Lung (tissue), 12 donors: ENCODE measurements around the gene CCNG2. TPM values are rescaled to one million over a fixed set of nuclear protein-coding genes. Genes with fewer than 3 reads are reported as not detected.
A peak's percentile ranks its signal among the peaks of the same experiment; 100 is the strongest.

Experiments
- ATAC-seq: fragments of 200-7000 bp; cut with Tn5 transposase; one replicate; pipeline ENCODE4 v1.9.1; 2020; ENCODE audit warnings: moderate number of reproducible peaks; ENCODE audit not compliant: insufficient read depth, low FRiP score
- DNase-seq, 3 donors: peaks; one replicate each; pipeline ENCODE4 v3.0.0-alpha.2; 2013 to 2017
- H3K27ac ChIP-seq, 2 donors: one replicate each; pipeline ENCODE4 v1.5.1; 2013; ENCODE audit warnings: mild to moderate bottlenecking in 2 of 2, moderate library complexity in 2 of 2, control low read depth in 1 of 2, inconsistent platforms in 1 of 2, low read depth in 1 of 2, low read length in 1 of 2
- H3K27me3 ChIP-seq, 3 donors: one replicate each; pipeline ENCODE4 v1.5.1; 2013; ENCODE audit warnings: low read length in 2 of 3; ENCODE audit not compliant: control insufficient read depth in 3 of 3, insufficient read depth in 3 of 3
- H3K36me3 ChIP-seq, 4 donors: one replicate each; pipeline ENCODE4 v1.5.1; 2013; ENCODE audit warnings: low read length in 4 of 4, mild to moderate bottlenecking in 1 of 4, moderate library complexity in 1 of 4; ENCODE audit not compliant: control insufficient read depth in 4 of 4, insufficient read depth in 4 of 4
- H3K4me1 ChIP-seq, 5 donors: one replicate each; pipeline ENCODE4 v1.5.1; 2013; ENCODE audit warnings: low read length in 5 of 5, mild to moderate bottlenecking in 2 of 5, moderate library complexity in 1 of 5; ENCODE audit not compliant: control insufficient read depth in 5 of 5, insufficient read depth in 5 of 5
- H3K4me3 ChIP-seq: one replicate; pipeline ENCODE4 v1.5.1; 2013; ENCODE audit warnings: mild to moderate bottlenecking, control low read depth, moderate library complexity
- H3K9ac ChIP-seq, 2 donors: one replicate each; pipeline ENCODE4 v1.5.1; 2013; ENCODE audit warnings: low read length in 2 of 2, control low read depth in 1 of 2; ENCODE audit not compliant: insufficient read depth in 1 of 2
- H3K9me3 ChIP-seq, 4 donors: one replicate each; pipeline ENCODE4 v1.5.1; 2013; ENCODE audit warnings: low read length in 3 of 4, mild to moderate bottlenecking in 1 of 4, moderate library complexity in 1 of 4; ENCODE audit not compliant: control insufficient read depth in 4 of 4, insufficient read depth in 3 of 4
- WGBS, 2 donors: extraction: QIAGEN DNeasy Blood & Tissue Kit; methylation state at CpG; one replicate each; pipeline ENCODE4 v1.1.7; 2013; 5-methylcytosine and 5-hydroxymethylcytosine counted together
- polyA plus RNA-seq, 2 donors: library from polyadenylated mRNA; stranded (reverse); fragments of 200-250 nt; gene quantifications; one replicate each; pipeline ENCODE4 v1.2.1, GENCODE V29; 2013
- total RNA-seq, 2 donors: library from RNA; depleted of rRNA in 1 of 2; stranded (reverse); fragments of >200 nt in 1 of 2; gene quantifications; one replicate each; pipeline ENCODE4 v1.2.1, GENCODE V29; 2014 to 2021
- TF ChIP-seq, protein P1 (sequence below): IDR thresholded peaks from 2 replicates; pipeline ENCODE4 v1.5.1; 2012; ENCODE audit warnings: mild to moderate bottlenecking; ENCODE audit errors: control extremely low read depth, extremely low read depth
- donor health status: control.
- donor health status: control.
- donor health status: Bipolar disorder and iron deficiency.
- donor health status: healthy.
- donor health status: DM: yes; HTN: yes; CAD: no.

The CCNG2 gene
- total and polyA plus RNA-seq, 4 donors: 9.6 to 92.7 (median 25.8) TPM

DNA sequence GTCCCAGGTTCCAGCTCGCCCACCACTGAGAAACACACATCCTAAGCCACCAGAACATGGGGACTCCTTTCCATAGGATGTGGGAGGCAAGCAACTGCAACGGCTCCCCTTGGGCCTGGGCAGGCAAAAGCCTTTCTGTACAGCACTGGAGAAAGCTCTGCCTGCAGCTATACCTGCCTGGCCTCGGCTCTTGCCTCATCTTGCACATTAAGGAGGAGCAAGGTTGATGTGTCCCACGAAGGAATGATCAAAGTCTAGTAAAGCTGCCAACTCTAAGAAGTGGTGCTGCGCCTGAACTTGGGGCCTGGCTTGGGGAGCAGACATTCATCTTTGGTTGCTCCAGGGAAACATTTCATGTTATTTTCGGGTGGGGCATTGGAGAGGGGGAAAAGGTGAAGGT, 19.6 kb downstream of the CCNG2 start:
- Histone ChIP-seq H3K4me1 (peaks cover 0 to 5% (median 0%) of the 10 kb centered on the region in 5 donors), H3K9me3 (peaks cover 0 to under 1% (median 0%) of the 10 kb centered on the region in 4 donors), H3K36me3 (no peaks in the 10 kb centered on the region), H3K4me3 (no peak overlapping the region), H3K27me3 (no peaks in the 10 kb centered on the region), H3K9ac (no peak overlapping the region), H3K27ac (no peak overlapping the region)
- DNase-seq (no peak), ATAC-seq (no peak)
- WGBS, 2 donors: 72 to 78% methylated on average over 6 of the region's 6 CpGs
- TF ChIP-seq, protein P1, sequence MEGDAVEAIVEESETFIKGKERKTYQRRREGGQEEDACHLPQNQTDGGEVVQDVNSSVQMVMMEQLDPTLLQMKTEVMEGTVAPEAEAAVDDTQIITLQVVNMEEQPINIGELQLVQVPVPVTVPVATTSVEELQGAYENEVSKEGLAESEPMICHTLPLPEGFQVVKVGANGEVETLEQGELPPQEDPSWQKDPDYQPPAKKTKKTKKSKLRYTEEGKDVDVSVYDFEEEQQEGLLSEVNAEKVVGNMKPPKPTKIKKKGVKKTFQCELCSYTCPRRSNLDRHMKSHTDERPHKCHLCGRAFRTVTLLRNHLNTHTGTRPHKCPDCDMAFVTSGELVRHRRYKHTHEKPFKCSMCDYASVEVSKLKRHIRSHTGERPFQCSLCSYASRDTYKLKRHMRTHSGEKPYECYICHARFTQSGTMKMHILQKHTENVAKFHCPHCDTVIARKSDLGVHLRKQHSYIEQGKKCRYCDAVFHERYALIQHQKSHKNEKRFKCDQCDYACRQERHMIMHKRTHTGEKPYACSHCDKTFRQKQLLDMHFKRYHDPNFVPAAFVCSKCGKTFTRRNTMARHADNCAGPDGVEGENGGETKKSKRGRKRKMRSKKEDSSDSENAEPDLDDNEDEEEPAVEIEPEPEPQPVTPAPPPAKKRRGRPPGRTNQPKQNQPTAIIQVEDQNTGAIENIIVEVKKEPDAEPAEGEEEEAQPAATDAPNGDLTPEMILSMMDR: no peak

DNA sequence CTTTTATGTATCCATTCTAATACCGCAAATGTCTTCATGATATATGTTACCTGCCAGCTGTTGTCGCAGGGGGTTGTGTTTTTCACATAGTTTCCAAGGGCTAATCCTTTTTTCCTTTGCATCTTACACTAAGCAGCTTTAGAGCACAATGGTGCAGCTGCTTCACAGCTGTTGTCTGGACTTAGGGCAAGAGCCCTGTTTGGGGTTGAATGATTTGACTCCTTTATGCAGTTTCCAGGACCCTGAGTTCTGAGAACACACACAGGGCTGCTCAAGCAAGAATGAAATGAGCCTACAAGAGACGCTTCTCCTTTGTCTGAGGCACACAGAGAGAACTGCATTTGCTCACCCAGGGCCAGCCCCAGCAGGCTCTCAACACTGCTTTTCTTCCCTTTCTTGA, 20.2 kb downstream of the CCNG2 start:
- H3K9me3 ChIP-seq: peaks cover 0 to 3% (median 0%) of the 10 kb centered on the region in 4 donors
- no peak overlapping the region for H3K4me3 ChIP-seq
- no peak overlapping the region for H3K27ac ChIP-seq
- 83 to 86% methylated on average over 3 of the region's 3 CpGs for WGBS, 2 donors
- no peaks in the 10 kb centered on the region for H3K36me3 ChIP-seq
- TF ChIP-seq, protein P1: no peak
- ATAC-seq: no peak
- H3K4me1 ChIP-seq: peaks cover 0 to 5% (median 0%) of the 10 kb centered on the region in 5 donors
- peak; percentile 62 to 85 (median 81) for DNase-seq
- H3K27me3 ChIP-seq: no peaks in the 10 kb centered on the region
- H3K9ac ChIP-seq: peak overlapping the region in 1 of 2 donors; percentile 40

DNA sequence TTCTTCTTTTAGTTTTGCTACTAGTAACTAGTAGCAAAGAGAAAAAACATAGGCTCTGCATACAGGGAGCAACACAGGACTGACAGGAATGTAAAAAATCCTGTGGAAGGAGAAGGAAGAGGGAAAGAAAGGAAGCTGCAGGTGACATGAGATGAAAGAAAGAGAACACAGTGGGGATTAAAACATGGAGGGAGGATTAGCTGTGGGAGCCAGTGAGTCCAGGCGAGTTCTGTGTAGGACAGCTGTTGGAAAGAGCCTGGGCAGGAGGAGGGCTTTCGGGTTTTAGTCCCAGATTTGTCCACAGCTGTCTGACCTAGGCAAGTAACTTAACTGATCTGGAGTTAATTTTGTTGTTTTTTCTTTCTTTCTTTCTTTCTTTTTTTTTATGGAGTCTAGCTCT, 21.6 kb downstream of the CCNG2 start:
- H3K36me3 ChIP-seq: no peaks in the 10 kb centered on the region
- 89 to 90% methylated on average over 2 of the region's 2 CpGs for WGBS, 2 donors
- TF ChIP-seq, protein P1: no peak
- DNase-seq (no peak), ATAC-seq (no peak)
- H3K9ac ChIP-seq: no peak overlapping the region
- H3K4me1 ChIP-seq: peaks cover 0 to 5% (median 0%) of the 10 kb centered on the region in 5 donors
- no peak overlapping the region for H3K4me3 ChIP-seq
- no peak overlapping the region for H3K27ac ChIP-seq
- no peaks in the 10 kb centered on the region for H3K27me3 ChIP-seq
- peaks cover 0 to 3% (median 0%) of the 10 kb centered on the region in 4 donors for H3K9me3 ChIP-seq

DNA sequence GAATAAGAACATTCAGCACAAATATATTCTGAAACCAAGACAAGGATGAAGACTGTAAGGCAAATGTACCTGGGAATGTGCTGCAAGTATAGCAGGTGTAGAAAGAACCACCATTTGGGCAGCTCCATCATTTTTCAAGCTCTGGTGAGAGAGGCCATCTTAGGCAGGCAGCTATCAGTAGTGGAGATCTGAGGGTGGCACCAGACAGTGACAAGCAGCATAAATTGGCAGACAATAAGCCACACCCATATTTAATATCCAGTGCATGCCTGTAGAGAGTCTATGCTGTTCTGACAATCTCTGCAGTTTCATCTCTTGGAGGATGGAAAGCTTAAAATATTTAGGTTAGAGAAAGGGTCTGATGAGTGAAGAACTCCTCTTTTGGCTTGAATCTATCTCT, 22.5 kb downstream of the CCNG2 start:
- peaks cover 0 to 5% (median 0%) of the 10 kb centered on the region in 5 donors for H3K4me1 ChIP-seq
- no peaks in the 10 kb centered on the region for H3K27me3 ChIP-seq
- no peak for DNase-seq
- no peaks in the 10 kb centered on the region for H3K36me3 ChIP-seq
- no peak overlapping the region for H3K4me3 ChIP-seq
- no peak overlapping the region for H3K9ac ChIP-seq
- no peak overlapping the region for H3K27ac ChIP-seq
- TF ChIP-seq, protein P1: no peak
- H3K9me3 ChIP-seq: peaks cover 0 to 3% (median 0%) of the 10 kb centered on the region in 4 donors
- no peak for ATAC-seq
